ENCODE measurements around the gene HAPSTR1. TPM values are rescaled to one million over a fixed set of nuclear protein-coding genes. Genes with fewer than 3 reads are reported as not detected.

The HAPSTR1 gene
- total and polyA plus RNA-seq, 2 of the 13 experiments (the other 11 are each of a cell fraction or from before 2014, with no cell fraction given), result 25.2 to 83.2 TPM

- H3K4me1 ChIP-seq (ENCODE audit: insufficient read depth, low read length), result peaks cover 21% of the 10 kb centered on the region
- intact Hi-C loops (cut with micrococcal nuclease; ENCODE audit: unreplicated experiment) (no loop called here), in situ Hi-C loops (cut with HindIII; ENCODE audit: extremely low pct_ligation_motif_present, low pct_unique_long_range_greater_than_20kb) (no loop called here)
- no TSS peak for BruUV-seq (replicated peaks)
- FAIRE-seq (no peak), ATAC-seq (no peak), DNase-seq (ENCODE audit: low spot score) (no peak)
- WGBS (ENCODE audit: low lambda C conversion rate), result 98% methylated on average over 7 of the region's 7 CpGs
- CTCF ChIA-PET (ENCODE audit: low intra/inter-chr PET ratio, low total read pairs), result no interaction called here
- no peaks in the 10 kb centered on the region for H4K20me1 ChIP-seq (ENCODE audit: insufficient read depth, low read length)
- no peak overlapping the region for H3K4me2 ChIP-seq (ENCODE audit: low read depth, low read length)
- no peak overlapping the region for H2AFZ ChIP-seq (ENCODE audit: low read length)
- no peak overlapping the region for H3K9ac ChIP-seq (ENCODE audit: insufficient read depth, low read depth, low read length)
- TF ChIP-seq ZNF468 (CRISPR knock-in tag; IDR thresholded peaks at IDR 0.05), result no peak
- no peak for TF ChIP-seq ZNF30 (CRISPR knock-in tag; IDR thresholded peaks at IDR 0.05)
- no peak for TF ChIP-seq FOXA1 (IDR thresholded peaks at IDR 0.05)
- TF ChIP-seq FOXA1 (CRISPR knock-in tag; IDR thresholded peaks at IDR 0.05), result no peak
- TF ChIP-seq ZNF343 (CRISPR knock-in tag; IDR thresholded peaks at IDR 0.05), result no peak
- TF ChIP-seq TCF12 (IDR thresholded peaks at IDR 0.05), result no peak
- no peak for TF ChIP-seq TCF12 (CRISPR knock-in tag; IDR thresholded peaks at IDR 0.05)
- no peak for TF ChIP-seq PPARG (CRISPR knock-in tag; conservative IDR thresholded peaks at IDR 0.05)
- no peak for TF ChIP-seq ZNF761 (CRISPR knock-in tag; conservative IDR thresholded peaks at IDR 0.05)
- TF ChIP-seq EED (CRISPR knock-in tag; IDR thresholded peaks at IDR 0.05), result no peak
- no peak for TF ChIP-seq ZNF281 (CRISPR knock-in tag; IDR thresholded peaks at IDR 0.05; ENCODE audit: borderline replicate concordance)
- TF ChIP-seq MXI1 (IDR thresholded peaks at IDR 0.05; ENCODE audit: borderline replicate concordance, low read depth, low read length), result no peak
- TF ChIP-seq ZNF782 (CRISPR knock-in tag; IDR thresholded peaks at IDR 0.05; ENCODE audit: borderline replicate concordance), result no peak
- no peaks in the 10 kb centered on the region for H3K9me3 ChIP-seq (ENCODE audit: low read length)
- peaks cover 9 to 29% of the 10 kb centered on the region in 2 experiments for H3K36me3 ChIP-seq (replicated peaks in 1 of 2; ENCODE audit: control insufficient read depth in 1 of 2, insufficient read depth in 2 of 2, low read length in 2 of 2)
- H3K27me3 ChIP-seq (ENCODE audit: control insufficient read depth in 1 of 2, insufficient read depth in 2 of 2, low read length in 2 of 2), result no peaks in the 10 kb centered on the region
- H3K4me3 ChIP-seq (replicated peaks in 1 of 3; ENCODE audit: insufficient read depth in 1 of 3, low read depth in 2 of 3, low read length in 3 of 3), result no peak overlapping the region
- peaks cover 13% of the 10 kb centered on the region for H3K79me2 ChIP-seq (ENCODE audit: insufficient read depth, low read length)
- no peak overlapping the region for H3K27ac ChIP-seq (ENCODE audit: extremely low read length, insufficient read depth, low read length)
- POLR2A ChIA-PET, result no interaction called here
These were observed 32.0 kb downstream of the HAPSTR1 start for GRCh38 chr16:9123401-9123800.
